Stimulated activated CD4-positive, alpha-beta T cell treated with anti-CD3 and anti-CD28 coated beads, Interleukin-15, amount 100 ng/mL, for 24 hours (primary cell): Measurements from ENCODE around the gene EIF2AK3.
"Not testable (repeated sequence)": the region's sequence is repeated elsewhere in the genome, so short reads cannot be mapped to it uniquely, and the experiment has no call there.

Experiments
- DNase-seq: peaks from one replicate; pipeline ENCODE4 v3.0.0-alpha.2; 2020

EIF2AK3 gene

DNA sequence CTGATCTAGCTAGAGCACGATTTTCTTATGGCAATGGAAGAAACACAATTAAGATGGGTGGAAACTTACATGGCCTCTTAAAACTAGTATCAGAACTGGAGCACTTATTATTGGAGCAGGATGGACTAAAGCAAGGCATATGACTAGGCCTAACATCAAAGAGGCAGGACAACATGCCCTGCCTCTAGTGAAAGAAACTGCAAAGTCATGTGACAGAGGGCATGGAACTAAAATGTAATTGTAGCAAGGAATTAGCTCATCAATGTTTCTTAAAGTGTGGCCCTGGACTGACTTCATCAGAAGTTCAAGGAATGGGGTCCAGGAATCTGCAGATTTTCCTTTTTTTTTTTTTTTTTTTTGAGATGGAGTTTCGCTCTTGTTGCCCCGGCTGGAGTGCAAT is 5.3 kb upstream of the EIF2AK3 start:
- no peak for DNase-seq

DNA sequence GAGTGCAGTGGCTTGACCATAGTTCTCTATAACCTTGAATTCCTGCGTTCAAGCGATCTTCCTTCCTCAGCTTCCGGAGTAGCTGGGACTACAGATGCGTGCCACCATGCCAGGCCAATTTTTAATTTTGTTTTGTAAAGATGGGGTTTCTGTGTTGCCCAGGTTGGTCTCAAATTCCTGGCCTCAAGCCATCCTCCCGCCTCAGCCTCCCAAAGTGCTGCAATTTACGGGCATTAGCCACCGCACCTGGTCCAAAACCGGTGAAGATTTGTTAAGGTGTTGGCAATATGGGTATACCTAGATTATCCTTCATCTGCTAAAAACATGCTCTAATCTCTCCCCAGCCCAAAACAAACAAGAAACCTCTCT is 1.3 kb upstream of the EIF2AK3 start:
- DNase-seq, result no peak

DNA sequence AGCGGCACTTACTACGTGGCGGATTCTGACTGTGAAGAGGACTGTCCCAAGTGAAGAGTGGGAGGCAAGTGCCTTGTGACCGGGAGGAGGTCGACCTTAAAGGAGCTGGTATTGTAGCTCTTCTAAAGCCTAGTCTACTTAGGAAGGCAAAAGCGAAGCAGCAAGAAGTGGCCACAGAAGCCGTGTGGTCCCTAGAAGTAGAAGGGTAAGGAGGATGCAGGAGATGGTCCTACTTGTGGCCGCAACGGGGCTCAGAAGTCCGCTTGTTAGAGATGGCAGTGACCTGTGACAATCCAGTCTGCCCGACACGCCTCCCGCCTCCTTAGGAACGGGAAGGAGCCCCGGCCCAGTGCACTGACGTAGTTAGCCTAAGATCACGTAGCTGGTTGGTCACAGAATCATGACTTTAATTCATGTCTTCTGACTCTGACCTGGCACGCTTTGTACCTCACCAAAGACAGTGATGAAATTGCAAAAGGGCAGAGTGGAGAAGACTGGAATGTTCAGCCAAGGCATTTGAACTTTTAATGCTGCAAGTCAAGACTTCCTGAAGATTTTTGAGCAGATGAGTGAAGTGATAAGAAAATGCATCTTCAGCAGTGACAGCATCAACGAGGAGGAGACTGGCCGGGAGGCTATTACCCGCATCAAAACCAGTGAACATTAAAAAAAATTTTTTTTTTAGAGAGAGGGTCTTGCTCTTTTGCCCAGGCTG is 749 bp upstream of the EIF2AK3 start:
- DNase-seq, result peak; percentile 89

GRCh38 chr2:88626171-88627054 is 851 bp downstream of the EIF2AK3 start:
- peak; percentile 62 for DNase-seq

DNA sequence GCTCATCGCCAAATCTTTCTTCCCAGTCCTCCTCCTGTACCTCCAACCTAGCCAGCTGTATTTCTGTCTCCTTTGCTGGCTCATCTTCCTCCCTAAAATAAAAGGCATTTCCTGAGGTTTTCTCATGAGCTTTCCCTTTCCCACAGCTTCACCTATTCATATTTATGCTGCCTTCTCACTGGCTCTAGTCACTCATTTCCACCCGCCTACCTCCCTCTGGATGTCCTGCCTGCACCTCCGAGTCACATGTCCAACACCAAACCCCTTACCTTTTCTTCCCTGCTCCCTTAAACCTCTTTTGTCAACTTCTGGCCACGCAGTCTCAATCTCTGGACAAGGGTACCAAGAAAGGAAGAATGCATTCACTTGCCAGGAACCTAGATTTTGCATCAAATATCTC is 2.8 kb downstream of the EIF2AK3 start:
- no peak for DNase-seq

GRCh38 chr2:88623831-88624465 is 3.3 kb downstream of the EIF2AK3 start:
- not testable (repeated sequence) for DNase-seq

- DNase-seq, result no peak
Observed at GRCh38 chr2:88622307-88622706, 5.0 kb downstream of the EIF2AK3 start.

DNA sequence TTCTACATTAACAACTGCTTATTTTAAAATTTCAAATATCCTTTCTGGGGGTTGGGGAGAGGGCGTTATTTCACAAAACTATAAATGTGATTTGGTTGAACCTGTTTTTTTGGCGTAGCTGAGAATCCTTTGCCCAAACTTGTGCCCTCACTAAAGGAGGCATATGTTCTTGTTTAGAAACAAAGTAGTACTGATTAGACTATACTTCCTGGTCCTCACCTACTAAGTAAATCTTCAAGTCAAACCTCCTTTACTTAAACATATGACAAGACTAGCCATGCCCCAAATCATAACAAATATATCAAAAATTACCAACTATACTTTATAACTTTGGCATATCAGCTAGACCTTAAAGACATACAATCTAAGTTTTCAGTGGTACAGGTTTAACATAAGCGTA is 5.8 kb downstream of the EIF2AK3 start:
- DNase-seq, result no peak

DNA sequence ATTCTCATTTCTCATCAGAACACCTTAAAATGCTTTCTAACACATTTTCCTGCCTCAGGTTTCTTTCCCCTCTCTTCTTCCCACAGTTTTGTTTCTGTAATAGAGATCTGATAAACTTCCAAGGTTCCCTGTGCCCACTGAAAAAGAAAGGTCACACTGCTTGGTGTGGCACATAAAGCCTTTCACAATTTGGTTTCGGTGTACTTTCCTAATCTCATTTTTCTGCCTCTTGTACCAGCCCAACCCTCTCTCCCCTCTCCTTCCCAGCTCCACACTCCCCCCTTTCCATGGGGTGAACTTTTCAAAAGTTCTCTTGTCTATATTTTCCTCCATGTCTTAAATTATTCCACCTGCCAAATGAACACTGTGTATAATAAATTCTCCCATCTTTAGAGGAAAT is 7.2 kb downstream of the EIF2AK3 start:
- no peak for DNase-seq

- DNase-seq, result no peak
Observed at GRCh38 chr2:88615822-88616221, 11.4 kb downstream of the EIF2AK3 start.

- no peak for DNase-seq
Observed at GRCh38 chr2:88614497-88615157, 12.6 kb downstream of the EIF2AK3 start.

- DNase-seq, result no peak
Observed at GRCh38 chr2:88613921-88614320, 13.3 kb downstream of the EIF2AK3 start.

DNA sequence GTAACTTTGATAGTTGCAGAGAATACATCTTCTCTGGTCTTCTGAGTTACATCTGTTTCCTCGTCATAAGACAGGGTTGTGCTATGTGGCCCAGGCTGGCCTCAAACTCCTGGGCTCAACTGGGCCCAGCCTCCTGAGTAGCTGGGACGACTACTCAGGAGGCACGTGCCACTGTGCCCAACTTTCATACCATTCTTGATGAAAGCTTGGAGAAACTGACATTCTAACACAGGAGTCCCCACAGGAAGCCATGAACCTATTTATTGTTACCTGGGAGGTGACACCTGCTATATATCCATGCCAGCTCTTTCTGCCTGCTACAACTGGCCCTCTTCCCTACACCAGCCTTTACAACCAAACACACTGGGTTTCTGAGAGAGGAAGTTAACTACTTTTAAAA is 19.1 kb downstream of the EIF2AK3 start:
- no peak for DNase-seq

DNA sequence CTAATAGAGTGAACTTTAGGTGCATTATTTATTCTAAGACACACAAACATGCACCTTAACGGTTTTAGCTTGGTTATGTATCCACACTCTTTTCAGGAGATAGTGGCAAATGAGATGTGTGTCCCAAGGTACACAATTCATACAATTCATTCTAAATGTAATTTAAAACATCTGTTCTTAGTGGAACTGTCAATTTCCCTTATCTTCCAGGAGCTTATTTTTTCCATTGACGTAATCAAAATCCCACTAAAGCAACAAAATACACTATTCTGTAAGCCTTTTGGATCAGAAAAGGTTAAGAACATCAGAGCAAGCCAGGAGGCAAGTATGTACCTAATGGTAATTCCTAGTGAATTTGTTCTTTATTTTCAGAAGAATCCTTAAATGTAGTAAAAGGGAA is 19.8 kb downstream of the EIF2AK3 start:
- no peak for DNase-seq

- no peak for DNase-seq
Observed at GRCh38 chr2:88606371-88607030, 20.8 kb downstream of the EIF2AK3 start.

DNA sequence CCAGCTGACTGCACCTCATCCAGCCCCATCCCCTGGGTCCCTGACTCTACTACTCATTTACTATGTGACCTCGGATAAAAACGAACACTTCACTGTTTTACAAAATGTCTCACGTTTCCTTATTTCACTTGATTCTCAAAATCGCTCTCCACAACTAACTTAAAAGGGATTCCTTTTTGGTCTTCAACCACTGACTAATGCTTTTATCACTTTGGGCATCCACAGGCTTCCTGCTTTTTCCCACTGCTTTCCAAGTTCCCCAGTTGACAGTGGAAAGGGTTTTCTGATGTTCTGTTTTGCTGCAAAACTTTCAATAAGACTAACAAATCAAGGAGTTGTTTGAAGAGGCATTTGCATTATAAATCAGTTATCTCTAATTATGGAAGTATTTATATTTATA is 24.1 kb downstream of the EIF2AK3 start:
- DNase-seq, result no peak

- no peak for DNase-seq
Observed at GRCh38 chr2:88602022-88602421, 25.2 kb downstream of the EIF2AK3 start.

DNA sequence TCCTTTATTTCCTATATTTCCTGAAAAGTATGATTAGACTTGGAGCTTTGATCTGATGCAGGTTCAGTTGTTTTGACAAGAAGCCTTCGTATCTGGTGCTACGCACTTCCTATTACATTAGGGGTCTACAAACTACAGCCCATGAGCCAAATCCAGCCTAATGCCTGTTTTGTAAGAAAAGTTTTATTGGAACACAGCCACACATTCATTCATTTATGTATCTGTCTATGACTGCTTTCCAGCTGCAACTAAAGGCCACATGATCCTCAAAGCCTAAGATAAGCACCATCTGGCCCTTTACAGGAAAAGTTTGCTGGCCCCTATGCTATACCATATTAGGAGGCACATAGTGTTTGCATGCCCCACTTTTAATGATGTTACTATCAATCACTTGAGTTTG is 26.0 kb downstream of the EIF2AK3 start:
- no peak for DNase-seq

DNA sequence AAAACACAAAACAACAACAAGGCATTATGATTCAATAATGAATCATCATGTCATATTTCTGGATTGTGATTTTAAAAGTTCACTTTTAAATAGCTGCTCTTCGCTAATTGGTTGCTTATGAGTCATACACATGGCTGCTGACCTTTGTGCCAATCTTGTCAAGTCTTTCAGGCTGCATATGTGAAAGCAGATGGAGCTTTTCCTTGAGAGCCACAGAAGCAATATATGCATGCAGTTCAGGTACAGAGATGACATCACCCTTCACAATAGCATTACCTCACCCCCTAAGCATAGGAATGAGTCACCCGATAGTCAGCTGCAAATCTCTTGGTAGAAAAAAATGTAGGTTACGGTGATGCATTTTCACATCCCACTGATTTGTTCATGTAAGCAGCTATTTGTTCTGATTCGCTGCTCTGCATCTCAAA is 27.2 kb downstream of the EIF2AK3 start:
- peak; percentile 39 for DNase-seq

- DNase-seq, result no peak
Observed at GRCh38 chr2:88599527-88599926, 27.7 kb downstream of the EIF2AK3 start.

DNA sequence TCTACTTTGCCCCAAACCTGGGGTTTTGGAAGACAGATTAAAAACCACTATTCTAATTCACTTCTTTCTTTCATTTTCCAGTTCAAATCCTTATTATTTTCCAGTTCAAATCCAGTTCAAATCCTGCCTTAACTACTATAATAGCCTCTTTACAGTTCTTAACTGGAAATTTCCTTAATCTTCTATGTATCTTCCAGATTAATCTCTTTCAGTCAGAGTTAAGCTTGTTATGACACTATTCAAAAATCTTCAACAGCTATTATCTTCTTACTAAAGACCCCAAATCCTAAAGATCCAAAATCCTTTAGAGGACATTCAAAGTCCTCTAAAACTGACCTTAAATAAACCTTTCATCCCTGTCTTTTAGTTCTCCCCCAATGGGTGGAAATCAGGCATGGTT is 30.1 kb downstream of the EIF2AK3 start:
- no peak for DNase-seq

DNA sequence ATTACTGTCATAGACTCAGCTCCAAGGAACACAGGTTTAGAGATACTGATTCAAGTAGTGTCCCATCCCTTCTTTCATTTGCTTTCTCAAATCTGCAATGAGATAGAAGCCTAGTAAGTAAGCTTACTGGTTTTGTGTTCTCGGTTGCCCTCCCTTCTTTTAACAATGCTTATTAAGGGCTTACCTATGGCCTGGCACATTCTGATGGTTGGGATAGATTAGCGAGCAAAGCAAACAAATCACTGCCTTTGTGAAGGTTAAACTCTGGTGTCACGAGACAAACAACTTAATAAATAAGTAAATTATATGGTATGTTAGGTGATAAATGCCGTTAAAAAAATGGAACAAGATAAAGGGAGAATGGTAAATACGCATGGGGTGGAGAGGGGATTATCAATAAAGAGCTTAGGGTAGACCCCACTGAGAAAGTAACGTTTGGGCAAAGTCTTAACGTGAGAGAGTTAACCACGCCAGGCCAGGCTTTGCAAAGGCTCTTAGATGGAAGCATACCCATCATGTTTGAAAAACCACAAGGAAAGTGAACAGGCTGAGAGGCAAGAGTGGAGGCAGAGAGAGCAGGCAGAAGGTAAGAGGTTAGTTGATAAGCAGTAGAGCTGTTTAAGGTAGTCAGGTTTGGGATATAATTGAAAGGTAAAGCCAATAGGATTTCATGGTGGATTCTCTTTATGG is 31.0 kb downstream of the EIF2AK3 start:
- no peak for DNase-seq
